SK-N-SH treated with all-trans-retinoic acid at 6 μM for 48 hours (cell line): ENCODE data around the gene TGFBR2.

Experiments used
- ATAC-seq: fragments of 200-7000 bp; cut with Tn5 transposase; 3 replicates; pipeline ENCODE4 v1.9.1; 2020; ENCODE audit warnings: mild to moderate bottlenecking, moderate library complexity
- ARNTL ChIP-seq: fragments of 450-650 bp; formaldehyde crosslinking; IDR thresholded peaks from 2 replicates; pipeline ENCODE4 v1.5.0; 2020; ENCODE audit warnings: low read depth, mild to moderate bottlenecking, moderate library complexity, borderline replicate concordance
- BACH2 ChIP-seq: fragments of 250-450 bp; sonication (Bioruptor Pico); IDR thresholded peaks from 2 replicates; pipeline ENCODE4 v1.9.0; 2021; ENCODE audit warnings: mild to moderate bottlenecking, borderline replicate concordance
- CSDC2 ChIP-seq: fragments of 250-450 bp; sonication (Bioruptor Pico); IDR thresholded peaks from 2 replicates; pipeline ENCODE4 v1.5.0; 2020; ENCODE audit warnings: mild to moderate bottlenecking, moderate library complexity
- ESRRG ChIP-seq: fragments of 250-450 bp; sonication (Bioruptor Pico); IDR thresholded peaks from 2 replicates; pipeline ENCODE4 v1.6.1; 2021; ENCODE audit warnings: mild to moderate bottlenecking
- GLIS3 ChIP-seq: fragments of 250-450 bp; sonication (Bioruptor Pico); IDR thresholded peaks from 2 replicates; pipeline ENCODE4 v1.5.0; 2020; ENCODE audit warnings: mild to moderate bottlenecking, moderate library complexity
- ISL1 ChIP-seq: fragments of 250-450 bp; sonication (Bioruptor Pico); IDR thresholded peaks from 2 replicates; pipeline ENCODE4 v2.1.2; 2022; ENCODE audit warnings: mild to moderate bottlenecking, moderate library complexity
- PPARA ChIP-seq: fragments of 250-450 bp; sonication (Bioruptor Pico); IDR thresholded peaks from 2 replicates; pipeline ENCODE4 v1.5.0; 2020; ENCODE audit warnings: mild to moderate bottlenecking, borderline replicate concordance
- RARB ChIP-seq: fragments of 250-450 bp; sonication (Bioruptor Pico); IDR thresholded peaks from 2 replicates; pipeline ENCODE4 v1.8.0; 2021; ENCODE audit warnings: mild to moderate bottlenecking, moderate library complexity
- SNAI2 ChIP-seq: fragments of 250-450 bp; sonication (Bioruptor Pico); IDR thresholded peaks from 2 replicates; pipeline ENCODE4 v1.5.0; 2020; ENCODE audit warnings: mild to moderate bottlenecking, moderate library complexity
- TOX ChIP-seq: fragments of 250-450 bp; sonication (Bioruptor Pico); IDR thresholded peaks from 2 replicates; pipeline ENCODE4 v1.8.0; 2021; ENCODE audit warnings: mild to moderate bottlenecking, moderate library complexity, borderline replicate concordance
- ZC3H10 ChIP-seq: fragments of 250-450 bp; sonication (Bioruptor Pico); IDR thresholded peaks from 2 replicates; pipeline ENCODE4 v1.5.1; 2021; ENCODE audit warnings: mild to moderate bottlenecking, moderate library complexity
- ZFP3 ChIP-seq: fragments of 250-450 bp; sonication (Bioruptor Pico); IDR thresholded peaks from 2 replicates; pipeline ENCODE4 v1.5.0; 2020; ENCODE audit warnings: mild to moderate bottlenecking, moderate library complexity
- ZFP30 ChIP-seq: fragments of 450-650 bp; formaldehyde crosslinking; IDR thresholded peaks from 2 replicates; pipeline ENCODE4 v1.5.0; 2022; ENCODE audit warnings: mild to moderate bottlenecking, moderate library complexity
- ZNF565 ChIP-seq: fragments of 450-650 bp; formaldehyde crosslinking; conservative IDR thresholded peaks from 2 replicates; pipeline ENCODE4 v1.5.0; 2020; ENCODE audit warnings: low read depth, mild to moderate bottlenecking, moderate library complexity
- ZNF70 ChIP-seq: fragments of 450-650 bp; formaldehyde crosslinking; IDR thresholded peaks from 2 replicates; pipeline ENCODE4 v1.5.0; 2020; ENCODE audit warnings: mild to moderate bottlenecking, moderate library complexity
- ZNF8 ChIP-seq: fragments of 450-650 bp; formaldehyde crosslinking; IDR thresholded peaks from 2 replicates; pipeline ENCODE4 v1.5.0; 2020; ENCODE audit warnings: mild to moderate bottlenecking, moderate library complexity
- TF ChIP-seq, protein P1 (sequence below): fragments of 250-450 bp; sonication (Bioruptor Pico); IDR thresholded peaks from 2 replicates; pipeline ENCODE4 v1.5.1; 2020; ENCODE audit warnings: low read depth, mild to moderate bottlenecking, moderate library complexity
- TF ChIP-seq, protein P2 (sequence below): fragments of 250-450 bp; sonication (Bioruptor Pico); IDR thresholded peaks from 2 replicates; pipeline ENCODE4 v1.5.0; 2020; ENCODE audit warnings: mild to moderate bottlenecking, moderate library complexity
- TF ChIP-seq, protein P3 (sequence below): fragments of 250-450 bp; sonication (Bioruptor Pico); IDR thresholded peaks from 2 replicates; pipeline ENCODE4 v1.5.1; 2021; ENCODE audit warnings: mild to moderate bottlenecking, moderate library complexity
- TF ChIP-seq, protein P4 (sequence below): fragments of 250-450 bp; sonication (Bioruptor Pico); IDR thresholded peaks from 2 replicates; pipeline ENCODE4 v1.8.0; 2020; ENCODE audit warnings: mild to moderate bottlenecking, moderate library complexity, borderline replicate concordance
- TF ChIP-seq, protein P5 (sequence below): fragments of 250-450 bp; sonication (Bioruptor Pico); IDR thresholded peaks from 2 replicates; pipeline ENCODE4 v1.8.0; 2021; ENCODE audit warnings: low read depth, mild to moderate bottlenecking, moderate library complexity, borderline replicate concordance

TGFBR2 gene

DNA sequence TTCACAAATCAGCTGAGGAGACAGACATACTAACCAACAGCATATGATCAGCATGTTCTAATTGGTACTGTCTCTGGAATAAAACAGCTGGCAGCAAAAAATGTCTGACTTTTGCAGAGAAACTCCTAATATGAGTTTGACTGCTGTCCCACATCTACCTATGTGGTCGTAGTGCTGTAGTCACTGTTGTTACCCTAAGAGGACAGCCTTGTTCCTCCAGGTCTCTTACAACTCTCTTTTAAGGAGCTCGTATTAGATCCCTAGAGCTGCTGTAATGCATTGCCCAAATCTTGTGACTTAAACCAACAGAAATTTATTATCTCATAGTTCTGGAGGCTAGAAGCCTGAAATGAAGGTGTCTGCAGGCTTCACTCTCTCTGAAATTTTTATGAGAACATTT, 92.1 kb downstream of the TGFBR2 start:
- no peak for ATAC-seq
- TF ChIP-seq ZNF565 (CRISPR knock-in tag): no peak
- TF ChIP-seq, protein P1, sequence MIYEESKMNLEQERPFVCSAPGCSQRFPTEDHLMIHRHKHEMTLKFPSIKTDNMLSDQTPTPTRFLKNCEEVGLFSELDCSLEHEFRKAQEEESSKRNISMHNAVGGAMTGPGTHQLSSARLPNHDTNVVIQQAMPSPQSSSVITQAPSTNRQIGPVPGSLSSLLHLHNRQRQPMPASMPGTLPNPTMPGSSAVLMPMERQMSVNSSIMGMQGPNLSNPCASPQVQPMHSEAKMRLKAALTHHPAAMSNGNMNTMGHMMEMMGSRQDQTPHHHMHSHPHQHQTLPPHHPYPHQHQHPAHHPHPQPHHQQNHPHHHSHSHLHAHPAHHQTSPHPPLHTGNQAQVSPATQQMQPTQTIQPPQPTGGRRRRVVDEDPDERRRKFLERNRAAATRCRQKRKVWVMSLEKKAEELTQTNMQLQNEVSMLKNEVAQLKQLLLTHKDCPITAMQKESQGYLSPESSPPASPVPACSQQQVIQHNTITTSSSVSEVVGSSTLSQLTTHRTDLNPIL (CRISPR knock-in tag): no peak
- no peak for TF ChIP-seq GLIS3 (CRISPR knock-in tag)
- no peak for TF ChIP-seq BACH2
- TF ChIP-seq ZC3H10 (CRISPR knock-in tag): no peak
- TF ChIP-seq, protein P2, sequence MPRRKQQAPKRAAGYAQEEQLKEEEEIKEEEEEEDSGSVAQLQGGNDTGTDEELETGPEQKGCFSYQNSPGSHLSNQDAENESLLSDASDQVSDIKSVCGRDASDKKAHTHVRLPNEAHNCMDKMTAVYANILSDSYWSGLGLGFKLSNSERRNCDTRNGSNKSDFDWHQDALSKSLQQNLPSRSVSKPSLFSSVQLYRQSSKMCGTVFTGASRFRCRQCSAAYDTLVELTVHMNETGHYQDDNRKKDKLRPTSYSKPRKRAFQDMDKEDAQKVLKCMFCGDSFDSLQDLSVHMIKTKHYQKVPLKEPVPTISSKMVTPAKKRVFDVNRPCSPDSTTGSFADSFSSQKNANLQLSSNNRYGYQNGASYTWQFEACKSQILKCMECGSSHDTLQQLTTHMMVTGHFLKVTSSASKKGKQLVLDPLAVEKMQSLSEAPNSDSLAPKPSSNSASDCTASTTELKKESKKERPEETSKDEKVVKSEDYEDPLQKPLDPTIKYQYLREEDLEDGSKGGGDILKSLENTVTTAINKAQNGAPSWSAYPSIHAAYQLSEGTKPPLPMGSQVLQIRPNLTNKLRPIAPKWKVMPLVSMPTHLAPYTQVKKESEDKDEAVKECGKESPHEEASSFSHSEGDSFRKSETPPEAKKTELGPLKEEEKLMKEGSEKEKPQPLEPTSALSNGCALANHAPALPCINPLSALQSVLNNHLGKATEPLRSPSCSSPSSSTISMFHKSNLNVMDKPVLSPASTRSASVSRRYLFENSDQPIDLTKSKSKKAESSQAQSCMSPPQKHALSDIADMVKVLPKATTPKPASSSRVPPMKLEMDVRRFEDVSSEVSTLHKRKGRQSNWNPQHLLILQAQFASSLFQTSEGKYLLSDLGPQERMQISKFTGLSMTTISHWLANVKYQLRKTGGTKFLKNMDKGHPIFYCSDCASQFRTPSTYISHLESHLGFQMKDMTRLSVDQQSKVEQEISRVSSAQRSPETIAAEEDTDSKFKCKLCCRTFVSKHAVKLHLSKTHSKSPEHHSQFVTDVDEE (CRISPR knock-in tag): no peak
- no peak for TF ChIP-seq ZFP30
- no peak for TF ChIP-seq CSDC2 (CRISPR knock-in tag)
- TF ChIP-seq ZNF70 (CRISPR knock-in tag): no peak
- TF ChIP-seq ZFP3 (CRISPR knock-in tag): no peak
- TF ChIP-seq ESRRG: no peak
- TF ChIP-seq, protein P3, sequence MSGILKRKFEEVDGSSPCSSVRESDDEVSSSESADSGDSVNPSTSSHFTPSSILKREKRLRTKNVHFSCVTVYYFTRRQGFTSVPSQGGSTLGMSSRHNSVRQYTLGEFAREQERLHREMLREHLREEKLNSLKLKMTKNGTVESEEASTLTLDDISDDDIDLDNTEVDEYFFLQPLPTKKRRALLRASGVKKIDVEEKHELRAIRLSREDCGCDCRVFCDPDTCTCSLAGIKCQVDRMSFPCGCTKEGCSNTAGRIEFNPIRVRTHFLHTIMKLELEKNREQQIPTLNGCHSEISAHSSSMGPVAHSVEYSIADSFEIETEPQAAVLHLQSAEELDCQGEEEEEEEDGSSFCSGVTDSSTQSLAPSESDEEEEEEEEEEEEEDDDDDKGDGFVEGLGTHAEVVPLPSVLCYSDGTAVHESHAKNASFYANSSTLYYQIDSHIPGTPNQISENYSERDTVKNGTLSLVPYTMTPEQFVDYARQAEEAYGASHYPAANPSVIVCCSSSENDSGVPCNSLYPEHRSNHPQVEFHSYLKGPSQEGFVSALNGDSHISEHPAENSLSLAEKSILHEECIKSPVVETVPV (CRISPR knock-in tag): no peak

DNA sequence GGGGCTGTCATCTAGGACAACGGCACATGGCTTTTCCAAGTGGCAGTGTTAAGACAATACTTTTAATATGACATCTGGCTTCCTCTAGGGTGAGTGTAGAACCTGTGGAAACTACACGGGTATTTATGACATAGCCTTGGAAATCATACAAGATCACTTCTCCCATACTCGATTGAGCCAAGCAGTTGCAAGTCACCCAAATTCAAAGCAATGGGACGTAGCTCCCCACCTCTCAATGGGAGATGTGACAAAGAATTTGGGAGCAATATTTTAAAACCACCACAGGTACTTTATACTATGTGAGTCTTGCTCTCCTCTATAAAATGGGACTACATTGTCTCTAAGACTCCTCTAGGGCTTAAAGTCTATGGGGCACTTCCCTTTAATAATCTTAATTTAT, 93.5 kb downstream of the TGFBR2 start:
- no peak for ATAC-seq
- TF ChIP-seq ZC3H10 (CRISPR knock-in tag): no peak
- TF ChIP-seq, protein P3 (CRISPR knock-in tag): no peak
- no peak for TF ChIP-seq TOX (CRISPR knock-in tag)
- no peak for TF ChIP-seq ESRRG
- no peak for TF ChIP-seq RARB (CRISPR knock-in tag)
- no peak for TF ChIP-seq SNAI2 (CRISPR knock-in tag)
- TF ChIP-seq ZFP3 (CRISPR knock-in tag): no peak
- TF ChIP-seq ISL1: no peak
- TF ChIP-seq ZNF8 (CRISPR knock-in tag): no peak
- TF ChIP-seq ARNTL: no peak
- no peak for TF ChIP-seq BACH2
- no peak for TF ChIP-seq ZFP30

DNA sequence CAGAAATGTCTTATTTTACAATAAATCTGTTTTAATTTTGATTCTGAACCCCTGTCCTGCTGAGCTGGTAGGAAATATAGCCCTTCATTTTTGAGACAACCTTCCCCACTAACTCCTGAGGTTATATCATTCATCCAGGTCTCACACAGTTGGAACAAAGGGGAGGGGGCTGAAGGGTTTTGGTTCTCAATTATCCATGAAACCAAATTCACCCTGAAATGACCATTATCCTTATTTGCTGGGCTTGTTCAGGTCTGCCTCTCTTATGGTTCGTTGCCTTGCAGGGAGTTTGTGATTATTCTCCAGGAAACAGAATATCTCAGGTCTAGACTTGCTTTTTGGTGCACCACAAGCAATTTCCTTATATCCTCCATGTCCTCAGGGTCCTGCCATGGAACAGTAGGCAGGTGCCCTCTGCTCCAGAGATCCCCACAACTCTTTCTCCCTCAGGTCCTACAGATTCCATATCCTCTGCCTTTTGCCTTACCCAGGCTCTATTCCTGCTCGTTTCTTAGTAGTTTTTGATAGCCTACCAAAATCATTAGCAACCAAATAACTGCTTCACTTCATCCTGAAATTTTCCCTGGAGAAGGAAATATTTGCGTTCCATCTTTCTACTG, 94.4 kb downstream of the TGFBR2 start:
- no peak for ATAC-seq
- no peak for TF ChIP-seq ZNF8 (CRISPR knock-in tag)
- TF ChIP-seq ARNTL: no peak
- TF ChIP-seq PPARA (CRISPR knock-in tag): no peak
- no peak for TF ChIP-seq ZNF70 (CRISPR knock-in tag)
- TF ChIP-seq, protein P4, sequence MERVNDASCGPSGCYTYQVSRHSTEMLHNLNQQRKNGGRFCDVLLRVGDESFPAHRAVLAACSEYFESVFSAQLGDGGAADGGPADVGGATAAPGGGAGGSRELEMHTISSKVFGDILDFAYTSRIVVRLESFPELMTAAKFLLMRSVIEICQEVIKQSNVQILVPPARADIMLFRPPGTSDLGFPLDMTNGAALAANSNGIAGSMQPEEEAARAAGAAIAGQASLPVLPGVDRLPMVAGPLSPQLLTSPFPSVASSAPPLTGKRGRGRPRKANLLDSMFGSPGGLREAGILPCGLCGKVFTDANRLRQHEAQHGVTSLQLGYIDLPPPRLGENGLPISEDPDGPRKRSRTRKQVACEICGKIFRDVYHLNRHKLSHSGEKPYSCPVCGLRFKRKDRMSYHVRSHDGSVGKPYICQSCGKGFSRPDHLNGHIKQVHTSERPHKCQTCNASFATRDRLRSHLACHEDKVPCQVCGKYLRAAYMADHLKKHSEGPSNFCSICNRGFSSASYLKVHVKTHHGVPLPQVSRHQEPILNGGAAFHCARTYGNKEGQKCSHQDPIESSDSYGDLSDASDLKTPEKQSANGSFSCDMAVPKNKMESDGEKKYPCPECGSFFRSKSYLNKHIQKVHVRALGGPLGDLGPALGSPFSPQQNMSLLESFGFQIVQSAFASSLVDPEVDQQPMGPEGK (CRISPR knock-in tag): no peak
- TF ChIP-seq, protein P1 (CRISPR knock-in tag): no peak
- TF ChIP-seq, protein P3 (CRISPR knock-in tag): no peak
- no peak for TF ChIP-seq TOX (CRISPR knock-in tag)
- TF ChIP-seq, protein P5, sequence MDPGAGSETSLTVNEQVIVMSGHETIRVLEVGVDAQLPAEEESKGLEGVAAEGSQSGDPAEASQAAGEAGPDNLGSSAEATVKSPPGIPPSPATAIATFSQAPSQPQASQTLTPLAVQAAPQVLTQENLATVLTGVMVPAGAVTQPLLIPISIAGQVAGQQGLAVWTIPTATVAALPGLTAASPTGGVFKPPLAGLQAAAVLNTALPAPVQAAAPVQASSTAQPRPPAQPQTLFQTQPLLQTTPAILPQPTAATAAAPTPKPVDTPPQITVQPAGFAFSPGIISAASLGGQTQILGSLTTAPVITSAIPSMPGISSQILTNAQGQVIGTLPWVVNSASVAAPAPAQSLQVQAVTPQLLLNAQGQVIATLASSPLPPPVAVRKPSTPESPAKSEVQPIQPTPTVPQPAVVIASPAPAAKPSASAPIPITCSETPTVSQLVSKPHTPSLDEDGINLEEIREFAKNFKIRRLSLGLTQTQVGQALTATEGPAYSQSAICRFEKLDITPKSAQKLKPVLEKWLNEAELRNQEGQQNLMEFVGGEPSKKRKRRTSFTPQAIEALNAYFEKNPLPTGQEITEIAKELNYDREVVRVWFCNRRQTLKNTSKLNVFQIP (CRISPR knock-in tag): no peak
- TF ChIP-seq ISL1: no peak
- TF ChIP-seq CSDC2 (CRISPR knock-in tag): no peak
- TF ChIP-seq SNAI2 (CRISPR knock-in tag): no peak
- TF ChIP-seq ESRRG: no peak
